Nephron progenitor cell (in vitro differentiated cells): Measurements from ENCODE around the gene COL8A1.

Source experiments
- DNase-seq: peaks from one replicate; pipeline ENCODE4 v3.0.0; 2021
- H3K27ac Mint-ChIP-seq: 2 replicates; pipeline ENCODE4 v1.8.0; 2021; ENCODE audit warnings: mild to moderate bottlenecking, moderate library complexity, mixed read lengths
- H3K27me3 Mint-ChIP-seq: 2 replicates; pipeline ENCODE4 v1.8.0; 2021; ENCODE audit warnings: mild to moderate bottlenecking, low read depth, mixed read lengths; ENCODE audit not compliant: poor library complexity
- H3K36me3 Mint-ChIP-seq: 2 replicates; pipeline ENCODE4 v1.8.0; 2021; ENCODE audit warnings: low read depth, mixed read lengths
- H3K4me1 Mint-ChIP-seq: 2 replicates; pipeline ENCODE4 v1.8.0; 2021; ENCODE audit warnings: mixed read lengths
- H3K4me3 Mint-ChIP-seq: 2 replicates; pipeline ENCODE4 v1.8.0; 2021; ENCODE audit warnings: mild to moderate bottlenecking, moderate library complexity, mixed read lengths
- H3K9me3 Mint-ChIP-seq: 2 replicates; pipeline ENCODE4 v1.8.0; 2021; ENCODE audit warnings: mild to moderate bottlenecking, moderate library complexity, mixed read lengths
- TF ChIP-seq, protein P1 (sequence below): fragments of 200-600 bp; sonication (generic); IDR thresholded peaks from 2 replicates; pipeline ENCODE4 v1.5.0; 2021; ENCODE audit warnings: antibody characterized with exemption

The COL8A1 gene

DNA sequence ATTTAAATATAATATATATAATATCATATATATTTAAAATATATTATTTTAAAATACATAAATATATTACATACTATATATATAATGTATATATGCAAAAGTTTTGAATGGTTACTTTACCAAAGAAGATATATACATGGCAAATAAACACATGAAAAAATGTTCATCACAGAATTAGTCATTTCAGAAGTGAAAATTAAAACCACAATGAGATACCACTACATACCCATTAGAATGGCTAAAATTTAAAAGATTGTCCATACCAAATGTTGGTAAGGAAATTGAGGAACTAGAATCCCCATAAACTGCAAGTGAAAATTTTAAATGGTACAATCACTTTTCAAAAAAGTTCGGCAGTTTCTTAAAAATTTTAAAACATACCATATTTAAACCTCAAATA is 23.6 kb upstream of the COL8A1 start:
- Mint-ChIP-seq H3K27me3 (peaks cover 8% of the 10 kb centered on the region), H3K36me3 (no peaks in the 10 kb centered on the region), H3K4me1 (no peaks in the 10 kb centered on the region), H3K27ac (no peak overlapping the region), H3K4me3 (no peak overlapping the region), H3K9me3 (no peaks in the 10 kb centered on the region)
- TF ChIP-seq, protein P1, sequence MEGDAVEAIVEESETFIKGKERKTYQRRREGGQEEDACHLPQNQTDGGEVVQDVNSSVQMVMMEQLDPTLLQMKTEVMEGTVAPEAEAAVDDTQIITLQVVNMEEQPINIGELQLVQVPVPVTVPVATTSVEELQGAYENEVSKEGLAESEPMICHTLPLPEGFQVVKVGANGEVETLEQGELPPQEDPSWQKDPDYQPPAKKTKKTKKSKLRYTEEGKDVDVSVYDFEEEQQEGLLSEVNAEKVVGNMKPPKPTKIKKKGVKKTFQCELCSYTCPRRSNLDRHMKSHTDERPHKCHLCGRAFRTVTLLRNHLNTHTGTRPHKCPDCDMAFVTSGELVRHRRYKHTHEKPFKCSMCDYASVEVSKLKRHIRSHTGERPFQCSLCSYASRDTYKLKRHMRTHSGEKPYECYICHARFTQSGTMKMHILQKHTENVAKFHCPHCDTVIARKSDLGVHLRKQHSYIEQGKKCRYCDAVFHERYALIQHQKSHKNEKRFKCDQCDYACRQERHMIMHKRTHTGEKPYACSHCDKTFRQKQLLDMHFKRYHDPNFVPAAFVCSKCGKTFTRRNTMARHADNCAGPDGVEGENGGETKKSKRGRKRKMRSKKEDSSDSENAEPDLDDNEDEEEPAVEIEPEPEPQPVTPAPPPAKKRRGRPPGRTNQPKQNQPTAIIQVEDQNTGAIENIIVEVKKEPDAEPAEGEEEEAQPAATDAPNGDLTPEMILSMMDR, result no peak
- no peak for DNase-seq

DNA sequence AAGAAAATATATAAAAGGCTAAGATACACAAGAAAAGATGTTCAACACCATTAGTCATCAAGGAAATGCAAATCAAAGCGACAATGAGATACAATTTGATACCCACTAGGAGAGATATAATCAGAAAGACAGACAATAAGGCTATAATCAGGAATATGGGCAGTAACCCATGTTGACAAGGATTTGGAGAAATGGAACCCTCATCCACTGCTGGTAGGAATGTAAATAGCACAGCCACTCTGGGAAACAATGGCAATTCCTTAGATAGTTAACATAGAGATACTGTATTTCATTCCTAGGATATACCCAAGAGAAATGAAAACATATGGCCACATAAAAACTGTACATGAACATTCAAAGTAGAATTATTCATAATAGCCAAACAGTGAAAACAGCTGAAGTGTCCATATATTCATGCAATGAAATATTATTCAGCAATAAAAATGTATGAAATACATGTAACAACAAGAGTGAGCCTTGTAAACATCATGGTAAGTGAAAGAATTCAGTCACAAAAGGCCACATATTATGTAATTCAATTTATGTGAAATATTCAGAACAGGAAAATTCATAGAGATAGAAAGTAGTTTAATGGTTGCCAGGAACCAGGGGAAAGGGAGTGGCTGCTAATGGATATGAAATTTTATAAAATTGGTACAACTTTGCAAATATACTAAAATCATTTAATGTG is 18.2 kb upstream of the COL8A1 start:
- TF ChIP-seq, protein P1, result no peak
- Mint-ChIP-seq H3K36me3 (no peaks in the 10 kb centered on the region), H3K27ac (no peak overlapping the region), H3K4me3 (no peak overlapping the region), H3K9me3 (no peaks in the 10 kb centered on the region), H3K4me1 (no peaks in the 10 kb centered on the region), H3K27me3 (peaks cover 6% of the 10 kb centered on the region)
- no peak for DNase-seq

DNA sequence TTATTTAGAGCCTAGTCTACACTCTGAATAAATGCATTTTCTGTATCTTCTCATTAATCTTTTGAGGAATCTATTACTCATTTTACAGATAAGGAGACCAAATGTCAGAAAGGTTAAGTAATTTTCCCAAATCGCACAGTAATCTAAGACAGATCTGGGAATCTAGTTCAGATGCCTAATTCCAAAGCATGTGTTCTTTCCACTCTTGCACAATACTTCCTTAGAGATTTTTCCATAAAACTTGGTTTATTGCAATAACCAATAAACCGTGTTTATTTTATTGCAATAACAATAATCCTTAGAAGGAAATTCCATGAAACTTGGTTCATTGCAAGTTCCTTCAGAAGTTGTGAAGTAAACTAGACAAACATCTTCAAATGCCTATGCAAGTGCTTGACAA is 17.4 kb upstream of the COL8A1 start:
- Mint-ChIP-seq H3K9me3 (no peaks in the 10 kb centered on the region), H3K27me3 (peaks cover 6% of the 10 kb centered on the region), H3K4me3 (no peak overlapping the region), H3K27ac (no peak overlapping the region), H3K4me1 (no peaks in the 10 kb centered on the region), H3K36me3 (no peaks in the 10 kb centered on the region)
- no peak for DNase-seq
- TF ChIP-seq, protein P1, result no peak

DNA sequence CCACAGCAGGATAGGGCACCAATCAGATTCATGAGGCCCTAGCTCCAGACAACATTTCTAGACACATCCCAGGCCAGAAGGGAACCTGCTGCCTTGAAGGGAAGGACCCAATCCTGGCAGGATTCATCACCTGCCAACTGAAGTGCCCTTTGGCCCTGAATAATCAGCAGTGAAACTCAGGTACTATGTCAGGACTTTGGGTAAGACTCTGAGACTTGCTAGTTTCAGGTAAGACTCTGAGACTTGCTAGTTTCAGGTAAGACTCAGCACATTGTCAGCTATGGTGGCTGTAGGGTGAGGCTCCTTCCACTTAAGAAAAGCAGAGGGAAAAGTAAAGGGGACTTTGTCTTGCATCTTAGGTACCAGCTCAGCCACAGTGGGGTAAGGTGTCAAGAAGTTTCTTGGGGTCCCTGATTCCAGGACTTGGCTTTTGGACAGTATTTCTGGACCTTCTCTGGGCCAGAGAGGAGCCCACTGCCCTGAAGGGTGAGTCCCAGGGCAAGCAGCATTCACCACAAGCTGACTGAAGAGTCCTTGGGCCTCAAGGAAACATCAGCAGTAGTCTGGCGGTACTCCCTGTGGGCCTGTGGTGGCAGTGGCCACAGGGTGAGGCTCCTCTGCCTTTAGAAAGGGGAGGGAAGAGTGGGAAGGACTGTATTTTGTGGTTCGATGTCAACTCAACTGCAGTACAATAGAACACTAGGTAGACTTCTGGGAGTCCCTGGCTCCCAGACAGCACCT is 13.7 kb upstream of the COL8A1 start:
- Mint-ChIP-seq H3K27ac (no peak overlapping the region), H3K4me1 (peaks cover 4% of the 10 kb centered on the region), H3K36me3 (no peaks in the 10 kb centered on the region), H3K9me3 (no peaks in the 10 kb centered on the region), H3K27me3 (peaks cover 3% of the 10 kb centered on the region), H3K4me3 (no peak overlapping the region)
- TF ChIP-seq, protein P1, result no peak
- DNase-seq, result no peak

DNA sequence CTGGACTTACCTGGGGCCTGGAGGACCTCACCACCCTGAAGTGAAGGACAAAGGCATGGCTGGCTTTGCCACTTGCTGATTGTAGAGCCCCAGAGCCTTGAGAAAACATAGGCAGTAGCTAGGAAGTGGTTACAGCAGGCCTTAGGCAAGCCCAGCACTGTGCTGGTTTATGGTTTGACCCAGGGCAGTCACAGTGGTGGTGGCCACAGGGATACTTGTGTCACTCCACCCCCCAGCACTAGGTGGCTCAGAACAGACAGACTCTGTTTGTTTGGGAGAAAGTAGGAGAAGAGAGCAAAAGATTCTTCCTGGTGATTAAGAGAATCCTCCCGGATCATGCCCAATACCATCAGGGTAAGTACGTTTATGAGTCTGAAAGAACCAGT is 13.2 kb upstream of the COL8A1 start:
- TF ChIP-seq, protein P1, result no peak
- Mint-ChIP-seq H3K4me3 (no peak overlapping the region), H3K4me1 (peaks cover 4% of the 10 kb centered on the region), H3K27me3 (peaks cover 3% of the 10 kb centered on the region), H3K36me3 (no peaks in the 10 kb centered on the region), H3K27ac (no peak overlapping the region), H3K9me3 (no peaks in the 10 kb centered on the region)
- no peak for DNase-seq
